Activated T-cell treated with anti-CD3 and anti-CD28 coated beads, Interleukin-2, amount 50 U/mL, for 4 hours (primary cell): ENCODE data around the gene NBEAL1. TPM values are rescaled to one million over a fixed set of nuclear protein-coding genes. Genes with fewer than 3 reads are reported as not detected.
"Not testable (repeated sequence)": the region's sequence is repeated elsewhere in the genome, so short reads cannot be mapped to it uniquely, and the experiment has no call there.

ENCODE experiments used
- ATAC-seq, 2 donors: fragments of 200-7000 bp; cut with Tn5 transposase; one replicate each; pipeline ENCODE4 v1.10.0; 2021
- DNase-seq: peaks from one replicate; pipeline ENCODE4 v3.0.0-alpha.2; 2020
- H3K27me3 Mint-ChIP-seq: one replicate; pipeline ENCODE4 v1.8.0; 2021; ENCODE audit warnings: low read depth, mixed read lengths
- H3K36me3 Mint-ChIP-seq: one replicate; pipeline ENCODE4 v1.8.0; 2022; ENCODE audit warnings: mixed read lengths; ENCODE audit not compliant: insufficient read depth
- H3K4me1 Mint-ChIP-seq: one replicate; pipeline ENCODE4 v1.8.0; 2021; ENCODE audit warnings: low read depth, mixed read lengths
- H3K4me3 Mint-ChIP-seq: one replicate; pipeline ENCODE4 v1.8.0; 2021; ENCODE audit warnings: mild to moderate bottlenecking, moderate library complexity, mixed read lengths
- H3K9me3 Mint-ChIP-seq: one replicate; pipeline ENCODE4 v1.8.0; 2021; ENCODE audit warnings: mixed read lengths
- total RNA-seq, 3 donors: library from RNA; stranded (reverse); gene quantifications; one replicate each; pipeline ENCODE4 v1.2.1, GENCODE V29; 2021

Gene NBEAL1
- total RNA-seq, 3 donors from 2014 or later, result 3.5 to 5.1 (median 5.0) TPM

DNA sequence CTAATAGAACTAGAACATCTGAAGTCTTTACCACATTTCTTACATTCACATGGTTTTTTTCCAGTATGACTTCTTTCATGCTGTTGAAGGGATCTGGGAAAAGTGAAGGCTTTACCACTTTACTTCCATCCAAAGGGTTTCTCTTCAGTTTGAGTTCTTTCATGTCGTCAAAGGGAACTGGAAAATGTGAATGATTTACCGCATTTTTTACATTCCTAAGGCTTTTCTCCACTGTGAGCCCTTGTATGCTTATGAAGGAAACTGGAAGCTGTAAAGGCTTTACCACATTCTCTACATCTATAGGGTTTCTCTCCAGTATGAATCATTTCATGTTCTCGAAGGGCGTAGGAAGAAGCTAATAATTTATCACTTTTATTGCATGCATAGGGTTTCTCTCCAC, 46.7 kb downstream of the NBEAL1 start:
- H3K27me3 Mint-ChIP-seq, result no peaks in the 10 kb centered on the region
- peaks cover 28% of the 10 kb centered on the region for H3K36me3 Mint-ChIP-seq
- no peaks in the 10 kb centered on the region for H3K4me1 Mint-ChIP-seq
- DNase-seq, result no peak
- no peak for ATAC-seq
- no peaks in the 10 kb centered on the region for H3K9me3 Mint-ChIP-seq
- H3K4me3 Mint-ChIP-seq, result no peak overlapping the region

DNA sequence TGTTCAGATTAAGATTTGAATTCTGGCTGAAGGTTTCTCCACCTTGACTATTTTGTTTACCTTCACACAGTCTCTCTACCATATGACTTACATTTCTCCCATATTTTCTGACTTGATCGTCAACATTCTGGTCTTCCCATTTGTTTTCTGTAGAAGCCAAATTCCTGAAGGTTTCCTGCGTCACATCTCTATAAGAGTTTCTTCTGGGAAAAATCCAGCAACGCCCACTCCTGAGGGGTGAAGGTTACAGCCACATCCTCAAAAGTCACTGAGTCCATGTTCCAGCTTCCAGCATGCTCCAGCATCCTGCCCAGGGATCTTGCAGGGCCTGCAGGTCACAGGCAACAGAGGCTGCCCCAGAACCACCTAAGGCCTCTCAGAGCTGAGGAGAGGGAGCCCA, 47.5 kb downstream of the NBEAL1 start:
- Mint-ChIP-seq H3K4me3 (no peak overlapping the region), H3K27me3 (no peaks in the 10 kb centered on the region), H3K9me3 (no peaks in the 10 kb centered on the region), H3K36me3 (peaks cover 26% of the 10 kb centered on the region), H3K4me1 (no peaks in the 10 kb centered on the region)
- no peak for ATAC-seq
- no peak for DNase-seq

DNA sequence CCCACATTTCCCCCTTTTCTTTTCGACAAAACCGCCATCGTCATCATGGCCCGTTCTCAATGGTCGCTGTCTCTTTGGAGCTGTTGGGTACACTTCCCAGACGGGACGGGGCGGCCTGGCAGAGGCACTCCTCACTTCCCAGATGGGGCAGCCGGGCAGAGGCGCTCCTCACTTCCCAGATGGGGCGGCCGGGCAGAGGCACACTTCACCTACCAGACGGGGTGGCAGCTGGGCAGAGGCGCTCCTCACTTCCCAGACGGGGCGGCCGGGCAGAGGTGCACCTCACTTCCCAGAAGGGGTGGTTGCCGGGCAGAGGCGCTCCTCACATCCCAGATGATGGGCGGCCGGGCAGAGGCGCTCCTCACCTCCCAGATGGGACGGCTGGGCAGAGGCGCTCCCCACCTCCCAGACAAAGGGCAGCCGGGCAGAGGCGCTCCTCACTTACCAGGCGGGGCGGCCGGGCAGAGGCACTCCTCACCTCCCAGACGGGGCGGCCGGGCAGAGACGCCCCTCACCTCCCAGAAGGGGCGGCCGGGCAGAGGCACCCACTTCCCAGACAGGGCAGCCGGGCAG, 51.9 kb downstream of the NBEAL1 start:
- H3K36me3 Mint-ChIP-seq, result peaks cover 20% of the 10 kb centered on the region
- not testable (repeated sequence) for ATAC-seq, H3K4me3 Mint-ChIP-seq, H3K27me3 Mint-ChIP-seq, H3K4me1 Mint-ChIP-seq, H3K9me3 Mint-ChIP-seq, DNase-seq

DNA sequence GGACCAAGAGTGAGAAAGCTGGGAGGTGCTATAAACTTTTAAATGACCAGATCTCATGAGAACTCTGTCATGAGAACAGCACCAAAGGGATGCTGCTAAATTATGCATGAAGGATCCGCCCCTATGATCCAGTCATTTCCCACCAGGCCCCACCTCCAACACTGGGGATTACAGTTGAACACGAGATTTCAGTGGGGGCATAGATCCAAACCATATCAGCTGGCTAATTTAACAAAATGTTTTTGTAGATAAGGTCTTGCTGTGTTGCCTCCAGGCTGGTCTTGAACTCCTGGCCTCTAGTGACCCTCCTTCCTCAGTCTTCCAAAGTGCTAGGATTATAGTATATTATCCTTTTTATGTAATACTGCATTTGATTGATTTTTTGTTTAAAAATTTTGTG, 56.0 kb downstream of the NBEAL1 start:
- H3K4me1 Mint-ChIP-seq, result no peaks in the 10 kb centered on the region
- no peak overlapping the region for H3K4me3 Mint-ChIP-seq
- ATAC-seq (no peak), DNase-seq (no peak)
- peaks cover 12% of the 10 kb centered on the region for H3K9me3 Mint-ChIP-seq
- peaks cover 31% of the 10 kb centered on the region for H3K36me3 Mint-ChIP-seq
- H3K27me3 Mint-ChIP-seq, result no peaks in the 10 kb centered on the region

DNA sequence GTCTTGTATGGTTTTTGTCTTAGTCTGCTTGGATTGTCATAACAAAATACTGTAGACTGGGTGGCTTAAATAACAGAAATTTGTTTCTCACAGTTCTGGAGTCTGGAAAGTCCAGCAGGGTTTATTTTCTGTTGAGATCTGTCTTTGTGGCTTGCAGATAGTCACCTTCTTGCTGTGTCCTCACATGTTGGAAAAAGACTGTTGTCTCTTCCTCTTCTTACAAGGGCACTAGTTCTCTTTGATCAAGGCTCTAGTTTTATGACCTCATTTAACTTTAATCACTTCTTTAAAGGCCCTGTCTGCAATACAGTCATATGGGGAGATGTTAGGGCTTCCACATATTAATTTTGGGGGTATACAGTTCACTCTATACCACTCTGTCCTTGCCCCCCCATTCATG, 56.5 kb downstream of the NBEAL1 start:
- H3K27me3 Mint-ChIP-seq, result no peaks in the 10 kb centered on the region
- H3K9me3 Mint-ChIP-seq, result peaks cover 12% of the 10 kb centered on the region
- ATAC-seq (peak in 1 of 2 donors; percentile 18), DNase-seq (no peak)
- H3K4me1 Mint-ChIP-seq, result no peaks in the 10 kb centered on the region
- H3K36me3 Mint-ChIP-seq, result peaks cover 29% of the 10 kb centered on the region
- no peak overlapping the region for H3K4me3 Mint-ChIP-seq

DNA sequence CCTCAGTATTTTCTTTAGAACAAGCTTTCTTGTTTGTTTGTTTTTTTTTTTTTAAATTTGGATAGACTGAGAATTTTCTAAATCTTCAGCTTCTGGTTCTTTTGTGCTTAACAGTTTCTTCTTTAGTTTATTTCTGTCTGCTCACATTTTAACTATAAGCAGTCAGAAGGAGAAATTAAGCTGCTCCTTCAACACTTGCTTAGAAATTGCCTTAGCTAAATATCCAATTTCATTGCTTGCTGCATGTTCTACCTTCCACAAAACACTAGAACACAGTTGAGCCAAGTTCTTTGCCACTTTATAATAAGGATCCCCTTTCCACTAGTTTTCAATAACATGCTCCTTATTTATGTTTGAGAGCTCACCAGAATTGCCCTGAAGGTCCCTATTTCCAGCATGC, 57.7 kb downstream of the NBEAL1 start:
- H3K4me1 Mint-ChIP-seq, result no peaks in the 10 kb centered on the region
- peaks cover 29% of the 10 kb centered on the region for H3K36me3 Mint-ChIP-seq
- DNase-seq (no peak), ATAC-seq (no peak)
- no peaks in the 10 kb centered on the region for H3K27me3 Mint-ChIP-seq
- H3K4me3 Mint-ChIP-seq, result no peak overlapping the region
- peaks cover 12% of the 10 kb centered on the region for H3K9me3 Mint-ChIP-seq

DNA sequence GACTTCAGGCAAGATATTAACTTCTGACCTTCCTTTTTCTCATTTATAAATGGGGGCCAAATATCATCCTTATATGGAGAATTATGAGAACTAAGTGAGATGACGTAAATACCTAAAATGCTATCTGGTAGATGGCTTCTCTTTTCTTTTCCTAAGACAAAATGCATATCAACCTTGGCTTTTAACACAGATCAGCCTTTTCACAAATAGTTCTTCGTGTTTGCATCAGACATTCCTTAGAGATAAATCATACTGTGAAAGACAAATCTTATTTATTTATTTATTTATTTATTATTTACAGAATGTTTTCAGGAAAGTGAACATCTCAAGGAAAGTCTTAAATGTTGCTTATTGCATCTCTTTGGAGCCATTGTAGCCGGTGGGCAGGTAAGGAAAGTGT, 62.8 kb downstream of the NBEAL1 start:
- DNase-seq (no peak), ATAC-seq (no peak)
- Mint-ChIP-seq H3K4me1 (no peaks in the 10 kb centered on the region), H3K36me3 (peaks cover 15% of the 10 kb centered on the region), H3K4me3 (no peak overlapping the region), H3K27me3 (no peaks in the 10 kb centered on the region), H3K9me3 (peaks cover 6% of the 10 kb centered on the region)

DNA sequence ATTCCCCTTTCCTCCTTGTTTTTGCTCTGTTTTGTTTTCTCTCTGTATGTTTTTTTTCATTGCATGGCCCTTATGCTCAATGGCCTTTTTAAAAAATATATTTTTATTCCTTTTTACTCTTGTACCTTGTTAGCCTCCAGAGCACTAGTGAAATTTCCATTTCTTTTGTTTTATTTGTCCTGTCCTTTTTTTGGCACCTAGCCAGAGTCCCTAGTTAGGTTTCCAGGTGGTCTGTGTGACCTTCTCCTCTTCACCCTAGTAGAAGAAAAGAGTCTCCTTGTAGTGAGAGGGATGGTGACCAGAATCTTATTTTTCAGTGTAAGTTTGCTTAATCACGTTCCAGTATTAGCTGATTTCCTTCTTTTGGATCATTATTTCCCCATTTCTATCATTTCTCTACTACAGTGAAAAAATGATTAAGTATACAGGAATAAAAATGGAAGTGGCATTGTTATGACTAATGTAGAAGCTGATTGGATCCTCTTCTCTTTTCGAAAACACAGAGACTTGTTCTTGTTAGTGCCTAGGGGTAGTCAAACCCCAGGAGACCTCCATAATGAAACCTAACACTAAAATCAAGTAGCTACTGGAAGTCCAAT, 65.9 kb downstream of the NBEAL1 start:
- no peaks in the 10 kb centered on the region for H3K9me3 Mint-ChIP-seq
- H3K4me3 Mint-ChIP-seq, result no peak overlapping the region
- peaks cover 5% of the 10 kb centered on the region for H3K36me3 Mint-ChIP-seq
- H3K4me1 Mint-ChIP-seq, result no peaks in the 10 kb centered on the region
- H3K27me3 Mint-ChIP-seq, result no peaks in the 10 kb centered on the region
- no peak for ATAC-seq
- DNase-seq, result no peak

DNA sequence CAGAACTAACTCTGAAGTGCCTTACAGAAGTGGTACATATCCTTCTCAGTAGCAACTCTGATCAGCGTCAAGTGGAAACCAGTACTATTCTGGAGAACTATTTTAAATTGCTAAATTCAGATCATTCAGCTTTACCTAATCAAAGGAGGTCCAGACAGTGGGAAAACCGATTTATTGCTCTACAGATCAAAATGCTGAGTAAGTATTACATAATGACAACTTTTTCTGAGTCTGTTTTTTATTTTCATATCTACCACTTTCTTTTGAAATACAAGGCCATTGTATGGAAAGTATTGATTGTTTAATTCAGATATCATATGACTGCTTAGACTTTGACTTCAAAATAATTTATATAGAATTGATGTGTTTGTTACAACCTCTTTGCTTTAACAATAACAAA, 68.7 kb downstream of the NBEAL1 start:
- no peaks in the 10 kb centered on the region for H3K9me3 Mint-ChIP-seq
- no peaks in the 10 kb centered on the region for H3K27me3 Mint-ChIP-seq
- peaks cover 10% of the 10 kb centered on the region for H3K36me3 Mint-ChIP-seq
- no peak overlapping the region for H3K4me3 Mint-ChIP-seq
- H3K4me1 Mint-ChIP-seq, result no peaks in the 10 kb centered on the region
- DNase-seq (no peak), ATAC-seq (no peak)

DNA sequence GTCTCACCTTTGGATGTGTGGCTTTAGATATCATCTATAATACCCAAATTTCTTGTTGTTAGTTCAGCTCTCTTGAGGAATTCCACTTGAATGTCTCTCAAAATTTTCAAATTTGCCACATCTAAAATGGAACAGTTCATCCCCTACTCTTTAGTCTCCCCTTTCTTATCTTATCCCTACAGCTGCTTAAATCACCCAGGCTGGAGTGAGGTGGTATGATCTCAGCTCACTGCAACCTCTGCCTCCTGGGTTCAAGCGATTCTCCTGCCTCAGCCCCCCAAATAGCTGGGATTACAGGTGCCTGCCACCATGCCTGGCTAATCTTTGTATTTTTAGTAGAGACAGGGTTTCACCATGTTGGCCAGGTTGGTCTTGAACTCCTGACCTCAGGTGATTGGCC, 71.7 kb downstream of the NBEAL1 start:
- ATAC-seq, H3K4me3 Mint-ChIP-seq, H3K4me1 Mint-ChIP-seq, H3K27me3 Mint-ChIP-seq, H3K9me3 Mint-ChIP-seq, DNase-seq: not testable (repeated sequence)
- H3K36me3 Mint-ChIP-seq, result peaks cover 11% of the 10 kb centered on the region

DNA sequence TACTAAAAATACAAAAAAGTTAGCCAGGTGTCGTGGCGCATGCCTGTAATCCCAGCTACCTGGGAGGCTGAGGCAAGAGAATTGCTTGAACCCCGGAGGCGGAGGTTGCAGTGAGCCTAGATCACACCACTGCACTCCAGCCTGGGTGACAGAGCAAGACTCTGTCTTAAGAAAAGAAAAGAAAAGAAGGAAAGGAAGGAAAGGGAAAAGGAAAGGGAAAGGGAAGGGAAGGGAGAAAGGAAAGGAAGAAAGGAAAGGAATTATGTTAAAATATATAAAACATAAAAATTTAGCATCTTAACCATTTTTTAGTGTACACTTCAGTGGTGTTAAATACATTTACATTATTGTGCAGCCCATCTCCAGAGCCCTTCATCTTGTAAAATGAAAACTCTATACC, 76.0 kb downstream of the NBEAL1 start:
- not testable (repeated sequence) for DNase-seq, H3K27me3 Mint-ChIP-seq, H3K4me3 Mint-ChIP-seq, H3K9me3 Mint-ChIP-seq, ATAC-seq, H3K4me1 Mint-ChIP-seq, H3K36me3 Mint-ChIP-seq

DNA sequence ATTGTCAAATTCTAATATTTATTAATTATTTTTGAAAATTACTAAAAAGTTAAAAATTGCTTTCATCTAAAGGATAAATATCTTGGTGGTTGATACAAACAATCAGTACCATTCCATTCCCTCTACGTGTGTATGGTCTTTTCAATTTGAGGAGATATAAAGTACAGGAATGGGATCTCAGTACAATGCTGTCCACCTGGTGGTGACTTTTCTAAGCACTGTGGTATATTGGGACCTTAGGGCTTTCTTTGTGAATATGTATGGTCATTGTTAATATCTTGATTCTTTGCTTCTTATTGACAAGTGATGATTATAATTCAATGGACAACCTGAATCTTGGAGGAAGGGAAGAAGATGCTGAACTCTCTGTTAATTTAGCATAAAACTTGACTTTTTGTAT, 83.1 kb downstream of the NBEAL1 start:
- Mint-ChIP-seq H3K27me3 (no peaks in the 10 kb centered on the region), H3K9me3 (no peaks in the 10 kb centered on the region), H3K36me3 (peaks cover 18% of the 10 kb centered on the region), H3K4me1 (no peaks in the 10 kb centered on the region), H3K4me3 (no peak overlapping the region)
- ATAC-seq (no peak), DNase-seq (no peak)

DNA sequence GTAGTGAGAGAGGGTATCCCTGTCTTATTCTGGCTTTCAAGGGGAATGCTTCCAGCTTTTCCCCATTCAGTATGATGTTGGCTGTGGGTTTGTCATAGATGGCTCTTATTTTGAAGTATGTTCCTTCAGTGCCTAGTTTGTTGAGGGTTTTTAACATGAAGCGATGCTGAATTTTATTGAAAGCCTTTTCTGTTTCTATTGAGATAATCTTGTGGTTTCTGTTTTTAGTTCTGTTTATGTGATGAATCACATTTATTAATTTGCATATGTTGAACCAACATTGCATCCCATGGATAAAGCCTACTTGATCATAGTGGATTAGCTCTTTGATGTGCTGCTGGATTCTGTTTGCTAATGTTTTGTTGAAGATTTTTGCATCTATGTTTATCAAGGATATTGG, 87.7 kb downstream of the NBEAL1 start:
- H3K27me3 Mint-ChIP-seq, H3K4me1 Mint-ChIP-seq, H3K4me3 Mint-ChIP-seq, DNase-seq, ATAC-seq: not testable (repeated sequence)
- peaks cover 13% of the 10 kb centered on the region for H3K9me3 Mint-ChIP-seq
- peaks cover 29% of the 10 kb centered on the region for H3K36me3 Mint-ChIP-seq

DNA sequence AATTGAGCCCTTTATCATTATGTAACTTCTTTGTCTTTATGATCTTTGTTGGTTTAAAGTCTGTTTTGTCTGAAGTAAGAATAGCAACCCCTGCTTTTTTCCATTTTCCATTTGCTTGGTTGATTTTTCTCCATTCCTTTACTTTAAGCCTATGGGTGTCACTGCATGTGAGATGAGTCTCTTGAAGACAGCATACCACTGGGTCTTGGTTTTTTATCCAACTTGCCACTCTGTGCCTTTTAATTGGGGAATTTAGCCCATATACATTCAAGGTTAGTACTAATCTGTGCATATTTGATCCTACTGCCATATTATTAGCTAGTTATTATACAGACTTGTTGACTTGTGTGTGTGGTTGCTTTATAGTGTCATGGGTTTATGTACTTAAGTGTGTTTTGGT, 89.6 kb downstream of the NBEAL1 start:
- ATAC-seq (no peak), DNase-seq (no peak)
- Mint-ChIP-seq H3K36me3 (peaks cover 29% of the 10 kb centered on the region), H3K4me3 (no peak overlapping the region), H3K4me1 (no peaks in the 10 kb centered on the region), H3K27me3 (no peaks in the 10 kb centered on the region), H3K9me3 (peaks cover 13% of the 10 kb centered on the region)

DNA sequence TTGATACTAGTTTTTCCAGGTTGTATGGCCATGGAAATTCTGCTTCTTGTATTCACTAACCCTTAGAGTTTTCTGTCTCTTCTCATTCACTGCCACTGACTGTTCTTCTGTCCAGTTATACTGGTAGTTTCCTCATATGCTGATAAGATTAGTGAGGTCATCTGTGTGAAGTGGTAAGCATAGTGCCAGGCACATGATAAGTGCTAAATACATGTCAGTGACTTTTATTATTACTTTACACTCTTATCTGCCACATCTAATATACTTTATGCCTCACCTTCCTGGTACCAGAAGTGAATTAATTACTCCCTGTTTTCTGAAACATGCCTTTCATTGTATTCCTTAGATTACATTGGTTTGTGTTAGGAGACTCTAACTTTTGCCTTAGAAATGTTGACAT, 91.3 kb downstream of the NBEAL1 start:
- ATAC-seq, result no peak

More for the DNA sequence above, 91.3 kb downstream of the NBEAL1 start:
- peaks cover 26% of the 10 kb centered on the region for H3K36me3 Mint-ChIP-seq
- DNase-seq, result no peak
- H3K27me3 Mint-ChIP-seq, result no peaks in the 10 kb centered on the region
- H3K4me3 Mint-ChIP-seq, result no peak overlapping the region
- peaks cover 13% of the 10 kb centered on the region for H3K9me3 Mint-ChIP-seq
- H3K4me1 Mint-ChIP-seq, result no peaks in the 10 kb centered on the region
